Measurements from ENCODE around the gene SLC35F5. TPM values are rescaled to one million over a fixed set of nuclear protein-coding genes. Genes with fewer than 3 reads are reported as not detected.

The SLC35F5 gene
- total RNA-seq, 1 experiment from 2014 or later, result 14.3 TPM

- ATAC-seq, result no peak
- intact Hi-C loops (cut with micrococcal nuclease), result no loop called here
- DNase-seq (ENCODE audit: low read depth, low spot score), result no peak
- Histone ChIP-seq H3K36me3 (ENCODE audit: control insufficient read depth in 1 of 2, insufficient read depth in 2 of 2, low read length in 2 of 2) (no peaks in the 10 kb centered on the region), H3K79me2 (ENCODE audit: insufficient read depth, low read length) (no peaks in the 10 kb centered on the region), H2AFZ (ENCODE audit: low read depth, low read length, poor library complexity, severe bottlenecking) (no peak overlapping the region), H4K20me1 (ENCODE audit: insufficient read depth) (no peaks in the 10 kb centered on the region), H3K4me1 (ENCODE audit: control insufficient read depth in 1 of 2, insufficient read depth in 2 of 2, low read length in 2 of 2) (no peaks in the 10 kb centered on the region), H3K9me2 (ENCODE audit: insufficient read depth) (no peaks in the 10 kb centered on the region), H3K27me3 (ENCODE audit: insufficient read depth, low read length) (no peaks in the 10 kb centered on the region), H3K9me3 (ENCODE audit: control insufficient read depth in 1 of 2, insufficient read depth in 1 of 2, low read depth in 1 of 2, low read length in 2 of 2) (no peaks in the 10 kb centered on the region), H3K27ac (ENCODE audit: low read depth, low read length) (no peak overlapping the region), H3K4me3 (replicated peaks in 1 of 2; ENCODE audit: low read depth in 1 of 2, low read length in 2 of 2) (no peak overlapping the region), H3K4me2 (ENCODE audit: low read length) (no peak overlapping the region), H3K9ac (ENCODE audit: low read length) (no peak overlapping the region)
- ChIA-PET CTCF (no interaction called here), RAD21 (ENCODE audit: low non-redundant PET in 1 of 2, low total read pairs in 2 of 2, uncharacterized antibody in 2 of 2, unreplicated experiment in 2 of 2) (no interaction called here), POLR2A (no interaction called here)
- BruUV-seq (replicated peaks), result no TSS peak
- TF ChIP-seq JUND (IDR thresholded peaks at IDR 0.05) (no peak), MAX (IDR thresholded peaks at IDR 0.05) (no peak), SIN3A (IDR thresholded peaks at IDR 0.05; ENCODE audit: low read depth) (no peak), EZH2phosphoT487 (IDR thresholded peaks at IDR 0.05; ENCODE audit: borderline replicate concordance) (no peak), ZFX (IDR thresholded peaks at IDR 0.05) (no peak)
Measured at GRCh38 chr2:113769555-113769954, 13.1 kb upstream of the SLC35F5 start.

- no peak overlapping the region for H3K27ac ChIP-seq (ENCODE audit: low read depth, low read length)
- no peak overlapping the region for H3K4me3 ChIP-seq (replicated peaks in 1 of 2; ENCODE audit: low read depth in 1 of 2, low read length in 2 of 2)
- H3K9me3 ChIP-seq (ENCODE audit: control insufficient read depth in 1 of 2, insufficient read depth in 1 of 2, low read depth in 1 of 2, low read length in 2 of 2), result no peaks in the 10 kb centered on the region
- H3K36me3 ChIP-seq (ENCODE audit: control insufficient read depth in 1 of 2, insufficient read depth in 2 of 2, low read length in 2 of 2), result no peaks in the 10 kb centered on the region
- no TSS peak for BruUV-seq (replicated peaks)
- CTCF ChIA-PET, result no interaction called here
- H3K9me2 ChIP-seq (ENCODE audit: insufficient read depth), result no peaks in the 10 kb centered on the region
- H4K20me1 ChIP-seq (ENCODE audit: insufficient read depth), result no peaks in the 10 kb centered on the region
- POLR2A ChIA-PET, result no interaction called here
- H3K27me3 ChIP-seq (ENCODE audit: insufficient read depth, low read length), result no peaks in the 10 kb centered on the region
- no peak overlapping the region for H2AFZ ChIP-seq (ENCODE audit: low read depth, low read length, poor library complexity, severe bottlenecking)
- no peak for ATAC-seq
- intact Hi-C loops (cut with micrococcal nuclease), result no loop called here
- RAD21 ChIA-PET (ENCODE audit: low non-redundant PET in 1 of 2, low total read pairs in 2 of 2, uncharacterized antibody in 2 of 2, unreplicated experiment in 2 of 2), result interaction anchor here in 1 of 2 experiments (0.7 kb wide), 1 partner anchor 210 kb away, joined by 3 read pairs; no protein-coding TSS in a partner anchor
- H3K79me2 ChIP-seq (ENCODE audit: insufficient read depth, low read length), result no peaks in the 10 kb centered on the region
- no peak overlapping the region for H3K9ac ChIP-seq (ENCODE audit: low read length)
- TF ChIP-seq MAX (IDR thresholded peaks at IDR 0.05) (no peak), RAD21 (IDR thresholded peaks at IDR 0.05; ENCODE audit: low read depth) (no peak), JUND (IDR thresholded peaks at IDR 0.05) (no peak), CEBPB (IDR thresholded peaks at IDR 0.05; ENCODE audit: low read depth) (no peak), ZNF274 (IDR thresholded peaks at IDR 0.05; ENCODE audit: low read depth, low read length) (no peak), CBX3 (IDR thresholded peaks at IDR 0.05; ENCODE audit: low read depth) (no peak), EZH2 (IDR thresholded peaks at IDR 0.05) (no peak), SP1 (IDR thresholded peaks at IDR 0.05; ENCODE audit: low read depth) (no peak), POLR2A (IDR thresholded peaks at IDR 0.05; ENCODE audit: borderline replicate concordance, extremely low read depth, insufficient read depth, insufficient read length) (no peak), ZBTB33 (IDR thresholded peaks at IDR 0.05; ENCODE audit: extremely low read depth, insufficient replicate concordance, low read length) (no peak), ELF1 (IDR thresholded peaks at IDR 0.05; ENCODE audit: borderline replicate concordance, low read depth) (no peak), SIN3A (IDR thresholded peaks at IDR 0.05; ENCODE audit: low read depth) (no peak), EGR1 (IDR thresholded peaks at IDR 0.05; ENCODE audit: low read depth) (no peak)
- DNase-seq (ENCODE audit: low read depth, low spot score), result no peak
- no peak overlapping the region for H3K4me2 ChIP-seq (ENCODE audit: low read length)
- no peaks in the 10 kb centered on the region for H3K4me1 ChIP-seq (ENCODE audit: control insufficient read depth in 1 of 2, insufficient read depth in 2 of 2, low read length in 2 of 2)
Measured at GRCh38 chr2:113768770-113769169, 12.3 kb upstream of the SLC35F5 start.
